ENCODE measurements around the gene MFSD6L.

- no peak for TF ChIP-seq CTCF (IDR thresholded peaks at IDR 0.05; ENCODE audit: low read length)
- TF ChIP-seq EZH2 (IDR thresholded peaks at IDR 0.05; ENCODE audit: borderline replicate concordance, low read length), result no peak
These were observed at the start of gene MFSD6L for GRCh38 chr17:8798846-8799569.
